AG04450 (cell line): ENCODE data around the gene CHN1. TPM values are rescaled to one million over a fixed set of nuclear protein-coding genes. Genes with fewer than 3 reads are reported as not detected.

Experiments used
- CTCF ChIA-PET: fragments of 300-600, 350-600 bp; formaldehyde crosslinking; extraction: SDS; loops from one replicate; lab custom pipeline; 2022; ENCODE audit warnings: antibody characterized with exemption, inconsistent platforms; lab: Charles Lee
- POLR2A ChIA-PET: fragments of 350-600 bp; formaldehyde crosslinking; extraction: SDS; loops from one replicate; lab custom pipeline; 2021; ENCODE audit warnings: antibody characterized with exemption, inconsistent platforms; lab: Yijun Ruan, JAX
- DNase-seq: peaks from one replicate; pipeline ENCODE4 v3.0.0-alpha.2; 2011; ENCODE audit warnings: low read depth, low spot score
- H3K27ac ChIP-seq: one replicate; pipeline ENCODE4 v1.5.1; 2012; ENCODE audit warnings: low read depth, low read length, control low read depth
- H3K27me3 ChIP-seq: one replicate; pipeline ENCODE4 v1.6.0; 2012; ENCODE audit warnings: low read length; ENCODE audit not compliant: control insufficient read depth, insufficient read depth
- H3K4me3 ChIP-seq: 2 replicates; pipeline ENCODE4 v1.5.1; 2011; ENCODE audit warnings: mild to moderate bottlenecking, low read depth, low read length, control low read depth
- H3K9me3 ChIP-seq: 2 replicates; pipeline ENCODE4 v1.5.1; 2012; ENCODE audit warnings: low read length; ENCODE audit not compliant: control insufficient read depth, insufficient read depth
- CTCF ChIP-seq: IDR thresholded peaks from 2 replicates; pipeline ENCODE4 v1.5.1; 2011; ENCODE audit warnings: low read depth, low read length, control low read depth, inconsistent platforms
- polyA plus RNA-seq: library from polyadenylated mRNA; depleted of rRNA; stranded (reverse); fragments of >200 nt; gene quantifications from 2 replicates; pipeline ENCODE4 v1.2.3, GENCODE V29; 2011

CHN1 gene
- polyA plus RNA-seq, 1 experiment: 258 TPM

DNA sequence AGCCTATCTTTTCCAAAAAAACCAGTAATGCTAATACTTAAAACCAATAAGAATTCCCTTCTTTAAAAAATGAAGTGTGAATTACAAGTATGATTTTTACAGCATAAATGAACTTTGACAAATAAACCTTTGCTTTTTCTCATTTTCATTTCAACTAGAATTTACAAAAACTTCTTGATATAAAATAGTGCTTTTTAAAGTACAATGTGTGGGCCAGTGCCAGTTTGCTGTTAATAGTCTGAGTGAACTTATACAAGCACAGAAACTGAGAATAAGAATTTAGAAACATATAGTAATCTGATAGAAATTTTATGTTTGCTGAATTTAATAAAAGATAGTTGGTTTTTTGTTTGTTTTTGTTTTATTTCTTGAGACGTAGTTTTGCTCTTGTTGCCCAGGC lies 197.2 kb downstream of the CHN1 start:
- H3K4me3 ChIP-seq: no peak overlapping the region
- no peaks in the 10 kb centered on the region for H3K27me3 ChIP-seq
- ChIA-PET CTCF (interaction anchor here (1.1 kb wide), 1 partner anchor 177 kb away, joined by 3 read pairs; no protein-coding TSS in a partner anchor), POLR2A (interaction anchor here (1.3 kb wide), 1 partner anchor 29 kb away, joined by 4 read pairs; no protein-coding TSS in a partner anchor)
- H3K27ac ChIP-seq: no peak overlapping the region
- no peaks in the 10 kb centered on the region for H3K9me3 ChIP-seq
- TF ChIP-seq CTCF: no peak
- DNase-seq: no peak

- Histone ChIP-seq H3K9me3 (no peaks in the 10 kb centered on the region), H3K4me3 (no peak overlapping the region), H3K27me3 (no peaks in the 10 kb centered on the region), H3K27ac (no peak overlapping the region)
- POLR2A ChIA-PET: interaction anchor here (1.3 kb wide), 1 partner anchor 31 kb away, joined by 3 read pairs; no protein-coding TSS in a partner anchor
- DNase-seq: no peak
- no peak for TF ChIP-seq CTCF
- CTCF ChIA-PET: interaction anchor here (0.7 to 1.1 kb wide), 2 partner anchors 106 to 179 kb away, joined by 3 to 4 read pairs; no protein-coding TSS in a partner anchor
Measured at GRCh38 chr2:174805803-174806202, 199.4 kb downstream of the CHN1 start.

- POLR2A ChIA-PET: no interaction called here
- DNase-seq: no peak
- Histone ChIP-seq H3K27me3 (no peaks in the 10 kb centered on the region), H3K27ac (no peak overlapping the region), H3K9me3 (no peaks in the 10 kb centered on the region), H3K4me3 (no peak overlapping the region)
- TF ChIP-seq CTCF: no peak
- CTCF ChIA-PET: no interaction called here
Measured at GRCh38 chr2:174802459-174802858, 202.7 kb downstream of the CHN1 start.

GRCh38 chr2:174800436-174801205 lies 204.6 kb downstream of the CHN1 start:
- no peak overlapping the region for H3K4me3 ChIP-seq
- H3K27ac ChIP-seq: peak overlapping the region; percentile 83
- ChIA-PET CTCF (interaction anchor here (0.5 to 3.7 kb wide), 3 partner anchors 29 to 185 kb away, joined by 4 to 21 read pairs (median 4); no protein-coding TSS in a partner anchor), POLR2A (no interaction called here)
- H3K27me3 ChIP-seq: no peaks in the 10 kb centered on the region
- no peak for DNase-seq
- TF ChIP-seq CTCF: no peak
- H3K9me3 ChIP-seq: no peaks in the 10 kb centered on the region

DNA sequence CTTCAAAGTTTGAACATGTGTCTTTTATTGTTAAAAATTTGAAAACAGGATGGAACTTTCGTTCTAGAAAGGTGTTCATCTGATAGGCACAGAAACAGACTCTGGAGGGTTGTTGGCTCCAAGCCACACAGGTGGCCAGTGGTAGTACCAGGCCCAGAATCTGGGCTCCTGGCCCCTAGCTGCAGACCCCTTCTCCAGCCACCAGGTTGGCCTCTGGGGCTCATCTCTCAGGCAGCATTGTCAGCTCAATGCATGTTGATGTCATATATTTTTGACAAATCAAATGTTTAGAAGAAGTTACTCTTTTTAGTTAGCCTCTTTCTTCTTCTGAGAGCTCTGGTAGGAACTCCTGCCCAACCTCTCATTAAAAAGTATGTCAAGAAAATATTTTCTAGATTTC lies 206.4 kb downstream of the CHN1 start:
- no peak overlapping the region for H3K4me3 ChIP-seq
- no peak for TF ChIP-seq CTCF
- no peaks in the 10 kb centered on the region for H3K27me3 ChIP-seq
- no peak for DNase-seq
- ChIA-PET POLR2A (no interaction called here), CTCF (interaction anchor here (1.0 to 3.7 kb wide), 2 partner anchors 27 to 188 kb away, joined by 3 to 21 read pairs; no protein-coding TSS in a partner anchor)
- no peak overlapping the region for H3K27ac ChIP-seq
- H3K9me3 ChIP-seq: no peaks in the 10 kb centered on the region
